GM10248 (cell line): ENCODE data around the gene TAF11.

Experiments used
- CTCF ChIA-PET: fragments of 300-600 bp; sonication (Branson Sonifier 250); formaldehyde crosslinking; extraction: SDS; loops from one replicate; lab custom pipeline; 2021; ENCODE audit warnings: antibody characterized with exemption; lab: Yijun Ruan, JAX
- POLR2A ChIA-PET: fragments of 350-650 bp; sonication (Branson Sonifier 250); formaldehyde crosslinking; extraction: SDS; loops from one replicate; lab custom pipeline; 2020; ENCODE audit warnings: antibody characterized with exemption; lab: Yijun Ruan, JAX
- DNase-seq: peaks from one replicate; pipeline ENCODE4 v3.0.0; 2012; ENCODE audit errors: extremely low spot score
- CTCF ChIP-seq: IDR thresholded peaks from 2 replicates; pipeline ENCODE4 v1.5.1; 2012; ENCODE audit warnings: mild to moderate bottlenecking, low read depth; ENCODE audit errors: extremely low read depth, missing control alignments, control extremely low read depth

Gene TAF11

GRCh38 chr6:34928220-34928619, 40.4 kb upstream of the TAF11 start:
- TF ChIP-seq CTCF = no peak
- ChIA-PET POLR2A (no interaction called here), CTCF (no interaction called here)
- DNase-seq = no peak

GRCh38 chr6:34926655-34927054, 38.8 kb upstream of the TAF11 start:
- no peak for TF ChIP-seq CTCF
- ChIA-PET CTCF (no interaction called here), POLR2A (no interaction called here)
- no peak for DNase-seq

GRCh38 chr6:34924831-34925625, 37.2 kb upstream of the TAF11 start:
- POLR2A ChIA-PET = no interaction called here
- DNase-seq = no peak

GRCh38 chr6:34922177-34922663, 34.4 kb upstream of the TAF11 start:
- DNase-seq = no peak
- POLR2A ChIA-PET = no interaction called here
- CTCF ChIA-PET = interaction anchor here (1.5 kb wide), 1 partner anchor 282 kb away, joined by 5 read pairs; no protein-coding TSS in a partner anchor
- no peak for TF ChIP-seq CTCF

More at GRCh38 chr6:34924831-34925625, 37.2 kb upstream of the TAF11 start:
- CTCF ChIA-PET = no interaction called here
- no peak for TF ChIP-seq CTCF

- no peak for TF ChIP-seq CTCF
- ChIA-PET POLR2A (no interaction called here), CTCF (interaction anchor here (1.0 kb wide), 1 partner anchor 18 kb away, joined by 3 read pairs; no protein-coding TSS in a partner anchor)
- no peak for DNase-seq
These were observed 32.3 kb upstream of the TAF11 start for GRCh38 chr6:34920097-34920496.

GRCh38 chr6:34919651-34920050, 31.8 kb upstream of the TAF11 start:
- no peak for DNase-seq
- TF ChIP-seq CTCF = no peak
- POLR2A ChIA-PET = no interaction called here
- CTCF ChIA-PET = interaction anchor here (1.0 kb wide), 1 partner anchor 17 kb away, joined by 3 read pairs; no protein-coding TSS in a partner anchor
